ENCODE measurements around the gene TECTA.

The TECTA gene

DNA sequence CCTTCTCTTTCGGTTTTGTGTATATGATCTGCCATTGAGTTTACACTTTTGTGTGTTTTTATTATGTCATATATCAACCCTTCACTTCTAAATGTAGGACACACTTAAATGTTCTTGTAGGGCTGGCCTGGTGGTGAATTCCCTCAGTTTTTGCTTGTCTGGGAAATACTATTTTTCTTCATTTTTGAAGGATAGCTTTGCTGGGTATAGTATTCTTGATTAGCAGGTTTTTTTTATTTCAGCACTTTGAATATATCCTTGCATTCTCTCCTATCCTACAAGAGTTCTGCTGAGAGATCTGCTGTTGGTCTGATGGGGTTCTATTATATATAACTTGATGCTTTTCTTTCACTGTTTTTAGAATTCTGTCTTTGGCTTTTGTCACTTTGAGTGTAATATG is 79.1 kb downstream of the TECTA start:
- DNase-seq = no peak

GRCh38 chr11:121188776-121189175 is 87.7 kb downstream of the TECTA start:
- DNase-seq = no peak

DNA sequence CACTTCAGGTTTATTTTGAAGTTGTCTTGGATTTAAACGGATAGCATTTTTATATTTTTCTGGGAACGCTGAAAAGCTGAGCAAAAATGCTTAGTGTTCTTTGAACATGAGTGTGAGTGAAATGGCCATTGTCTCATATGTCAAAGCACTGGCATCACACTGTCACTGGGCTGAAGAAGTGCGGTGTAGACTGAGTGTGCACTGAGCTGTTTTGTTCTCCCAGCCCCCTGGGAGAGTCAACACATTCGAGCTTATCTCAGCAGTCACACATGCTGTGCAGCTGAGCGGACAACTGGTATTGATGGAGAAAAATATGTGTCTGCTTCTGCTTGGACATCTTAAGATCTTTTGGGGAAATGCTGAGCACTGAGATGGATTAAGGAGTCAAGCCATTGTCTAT is 90.8 kb downstream of the TECTA start:
- no peak for DNase-seq

DNA sequence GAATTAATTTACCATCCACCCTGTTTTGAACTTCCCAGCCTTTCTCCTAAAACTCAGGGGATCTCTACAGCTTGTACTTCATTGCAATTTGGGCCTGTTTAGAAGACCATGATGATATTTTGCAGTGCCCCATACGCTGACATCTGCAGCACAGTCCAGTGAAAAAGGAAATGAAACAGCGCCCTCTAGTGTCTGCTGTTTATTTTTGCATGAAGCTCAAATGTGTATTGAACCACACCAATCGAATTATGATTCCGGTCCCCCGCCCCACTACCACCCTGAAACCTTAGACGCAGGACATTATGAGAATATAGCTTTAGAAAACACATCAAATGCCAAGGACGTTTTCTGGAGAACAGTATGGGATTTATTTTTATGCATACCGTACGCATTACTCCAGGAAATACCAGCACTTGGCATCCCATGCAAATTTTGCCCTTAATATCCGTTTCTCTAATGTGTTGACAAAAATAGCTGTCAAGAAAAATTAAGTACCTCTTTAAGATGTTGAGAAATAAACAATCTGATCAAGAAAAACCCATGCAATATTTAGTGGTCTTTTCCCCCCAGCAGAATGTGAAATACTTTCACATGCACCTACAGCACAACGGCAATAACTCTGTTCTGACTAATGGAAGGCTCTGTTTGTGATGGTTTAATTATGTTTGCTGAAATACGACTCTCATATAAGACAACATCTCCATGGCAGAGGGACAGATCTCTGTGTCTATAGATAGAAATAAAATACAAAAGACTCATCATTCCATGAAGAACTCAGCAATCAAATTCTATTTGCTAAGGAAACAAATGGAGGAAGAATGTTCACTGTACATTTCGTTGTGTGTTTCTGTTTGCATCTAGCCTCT is 93.9 kb downstream of the TECTA start:
- DNase-seq = peak; percentile 29 to 48

- no peak for DNase-seq
Observed at GRCh38 chr11:121198491-121198890, 97.4 kb downstream of the TECTA start.

- no peak for DNase-seq
Observed at GRCh38 chr11:121199516-121199915, 98.5 kb downstream of the TECTA start.

GRCh38 chr11:121206810-121207209 is 105.8 kb downstream of the TECTA start:
- no peak for DNase-seq

DNA sequence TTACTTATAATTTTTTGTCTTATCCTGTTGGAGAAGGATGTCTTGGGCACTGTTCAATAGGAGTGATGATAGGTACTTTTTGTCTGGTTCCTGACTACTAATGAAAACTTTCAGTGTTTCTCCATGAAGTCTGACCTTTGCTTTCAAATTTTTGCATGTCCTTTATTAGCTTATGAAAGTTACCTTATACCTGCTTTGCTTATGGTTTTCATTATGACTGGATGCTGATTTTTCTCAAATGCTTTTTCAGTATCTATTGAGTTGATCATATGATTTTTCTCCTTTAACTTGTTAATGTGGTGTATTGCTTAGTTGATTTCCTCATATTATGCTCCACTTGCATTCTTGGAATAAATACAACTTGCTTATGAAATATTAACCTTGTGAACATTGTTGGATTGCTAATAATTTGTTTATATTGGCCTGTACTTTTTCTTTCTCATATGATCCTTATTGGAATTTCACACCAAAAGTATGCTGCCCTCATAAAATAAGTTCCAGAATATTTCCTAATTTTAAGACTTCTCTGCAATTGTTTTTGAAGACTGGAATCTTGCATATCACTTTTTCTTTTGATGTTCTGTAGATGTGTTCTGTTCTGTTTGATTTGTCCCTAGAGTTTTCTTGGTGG is 106.6 kb downstream of the TECTA start:
- no peak for DNase-seq

DNA sequence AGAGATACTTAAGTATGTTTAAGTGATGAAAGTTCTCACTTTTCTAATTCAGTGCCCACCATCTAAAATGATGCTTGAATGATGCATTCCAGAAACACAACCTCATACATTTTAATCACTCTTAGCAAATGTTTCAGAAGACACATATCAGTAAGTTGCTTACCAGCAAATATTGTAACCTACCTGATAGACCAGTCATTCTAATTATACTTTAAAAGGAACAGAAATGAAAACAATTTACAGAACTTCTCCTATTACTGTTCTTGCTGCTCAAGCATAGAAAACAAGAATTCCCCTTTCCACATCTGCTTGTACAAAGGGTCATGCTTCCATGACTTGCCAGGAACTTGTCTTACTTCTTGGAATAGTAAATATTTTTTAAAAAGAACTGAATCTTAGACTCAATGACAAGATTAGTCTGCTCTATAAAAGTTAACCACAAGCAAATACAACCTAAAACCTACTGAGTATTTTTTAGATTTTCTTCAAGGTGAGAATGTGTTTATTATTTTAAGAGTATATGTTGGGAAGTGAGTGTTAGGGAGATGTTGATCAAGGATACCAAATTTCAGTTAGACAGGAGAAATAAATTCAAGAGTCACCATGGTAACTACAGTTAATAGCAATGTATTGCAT is 109.5 kb downstream of the TECTA start:
- no peak for DNase-seq

GRCh38 chr11:121211626-121212025 is 110.6 kb downstream of the TECTA start:
- DNase-seq = no peak

GRCh38 chr11:121212536-121213361 is 111.7 kb downstream of the TECTA start:
- no peak for DNase-seq

- DNase-seq = no peak
Observed at GRCh38 chr11:121213362-121213893, 112.4 kb downstream of the TECTA start.

DNA sequence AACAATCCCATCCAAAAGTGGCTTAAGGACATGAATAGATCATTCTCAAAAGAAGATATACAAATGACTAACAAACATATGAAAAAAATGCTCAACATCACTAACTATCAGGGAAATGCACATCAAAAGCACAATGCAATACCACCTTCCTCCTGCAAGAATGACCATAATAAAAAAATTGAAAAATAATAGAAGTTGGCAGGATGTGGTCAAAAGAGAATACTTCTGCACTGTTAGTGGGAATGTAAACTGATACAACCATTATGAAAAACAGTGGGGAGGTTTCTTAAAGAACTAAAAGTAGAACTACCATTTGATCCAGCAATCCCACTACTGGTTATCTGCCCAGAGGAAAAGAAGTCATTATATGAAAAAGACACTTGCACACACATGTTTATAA is 113.8 kb downstream of the TECTA start:
- DNase-seq = no peak

- no peak for DNase-seq
Observed at GRCh38 chr11:121221496-121222200, 120.6 kb downstream of the TECTA start.

GRCh38 chr11:121223161-121223560 is 122.1 kb downstream of the TECTA start:
- DNase-seq = no peak

DNA sequence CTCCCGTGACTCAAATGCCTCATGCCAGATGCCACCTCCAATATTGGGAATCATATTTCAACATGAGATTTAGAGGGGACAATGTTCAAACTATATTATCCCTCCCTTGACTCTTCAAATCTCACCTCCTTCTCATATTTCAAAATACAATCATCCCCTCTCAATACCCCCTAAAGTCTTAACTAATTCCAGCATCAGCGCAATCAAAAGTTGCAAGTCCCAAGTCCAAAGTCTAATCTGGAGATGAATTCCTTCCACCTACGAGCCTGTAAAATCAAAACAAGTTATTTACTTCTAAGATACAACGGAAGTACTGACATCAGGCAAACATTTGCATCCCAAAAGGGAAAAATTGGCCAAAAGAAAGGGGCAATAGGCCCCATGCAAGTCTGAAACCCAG is 124.3 kb downstream of the TECTA start:
- DNase-seq = no peak

- no peak for DNase-seq
Observed at GRCh38 chr11:121226415-121227263, 125.6 kb downstream of the TECTA start.

GRCh38 chr11:121228851-121229250 is 127.8 kb downstream of the TECTA start:
- DNase-seq = no peak

GRCh38 chr11:121229495-121230215 is 128.6 kb downstream of the TECTA start:
- DNase-seq = no peak

- no peak for DNase-seq
Observed at GRCh38 chr11:121231576-121232278, 130.7 kb downstream of the TECTA start.

All from NCI-H187 (cell line).